ENCODE results near the gene RNASEH2B.

GRCh38 chr13:50993371-50993770, 83.8 kb downstream of the RNASEH2B start:
- TF ChIP-seq CTCF (IDR thresholded peaks at IDR 0.05; ENCODE audit: insufficient read depth, low read length) (no peak), POLR2AphosphoS5 (IDR thresholded peaks at IDR 0.05; ENCODE audit: low read depth) (no peak), GABPA (IDR thresholded peaks at IDR 0.05; ENCODE audit: low read depth) (no peak), REST (IDR thresholded peaks at IDR 0.05; ENCODE audit: insufficient replicate concordance, low read depth) (no peak)

Data from HL-60 (cell line).